RPMI8226 (cell line): ENCODE data around the gene TRAK1.

ENCODE experiments used
- DNase-seq: peaks from one replicate; pipeline ENCODE4 v3.0.0-alpha.2; 2015

Gene TRAK1

GRCh38 chr3:42182555-42182954, 91.4 kb downstream of the TRAK1 start:
- no peak for DNase-seq

- DNase-seq, result no peak
Measured at GRCh38 chr3:42183991-42184632, 93.0 kb downstream of the TRAK1 start.

GRCh38 chr3:42184651-42185443, 93.7 kb downstream of the TRAK1 start:
- no peak for DNase-seq

- DNase-seq, result no peak
Measured at GRCh38 chr3:42187936-42188335, 96.8 kb downstream of the TRAK1 start.

GRCh38 chr3:42188376-42188775, 97.2 kb downstream of the TRAK1 start:
- DNase-seq, result no peak

GRCh38 chr3:42189001-42189460, 97.9 kb downstream of the TRAK1 start:
- no peak for DNase-seq

GRCh38 chr3:42189736-42190135, 98.6 kb downstream of the TRAK1 start:
- no peak for DNase-seq

GRCh38 chr3:42190701-42191442, 99.7 kb downstream of the TRAK1 start:
- DNase-seq, result peak; percentile 77

GRCh38 chr3:42191443-42191747, 100.2 kb downstream of the TRAK1 start:
- DNase-seq, result no peak

GRCh38 chr3:42192334-42193200, 101.4 kb downstream of the TRAK1 start:
- DNase-seq, result peak; percentile 49

- no peak for DNase-seq
Measured at GRCh38 chr3:42194943-42195510, 103.9 kb downstream of the TRAK1 start.

GRCh38 chr3:42195879-42196330, 104.7 kb downstream of the TRAK1 start:
- peak; percentile 50 for DNase-seq

- no peak for DNase-seq
Measured at GRCh38 chr3:42198709-42199108, 107.6 kb downstream of the TRAK1 start.

GRCh38 chr3:42202217-42202865, 111.2 kb downstream of the TRAK1 start:
- DNase-seq, result no peak

- DNase-seq, result no peak
Measured at GRCh38 chr3:42204867-42205599, 113.9 kb downstream of the TRAK1 start.

GRCh38 chr3:42205800-42206514, 114.8 kb downstream of the TRAK1 start:
- no peak for DNase-seq

GRCh38 chr3:42209917-42210316, 118.8 kb downstream of the TRAK1 start:
- no peak for DNase-seq

- no peak for DNase-seq
Measured at GRCh38 chr3:42210726-42211125, 119.6 kb downstream of the TRAK1 start.

- DNase-seq, result no peak
Measured at GRCh38 chr3:42213417-42213816, 122.3 kb downstream of the TRAK1 start.

- no peak for DNase-seq
Measured at GRCh38 chr3:42214064-42214463, 122.9 kb downstream of the TRAK1 start.
